GM12892 (cell line): ENCODE data around the gene EPB41.

ENCODE experiments used
- POLR2A ChIP-seq: IDR thresholded peaks from 2 replicates; pipeline ENCODE4 v1.6.1; 2011; ENCODE audit warnings: low read depth, low read length, control low read depth
- TAF1 ChIP-seq: IDR thresholded peaks from 2 replicates; pipeline ENCODE4 v1.6.1; 2011; ENCODE audit warnings: low read depth, mild to moderate bottlenecking, control low read depth, low read length, borderline replicate concordance

GRCh38 chr1:29077155-29077554 lies 162.8 kb downstream of the EPB41 start:
- no peak for TF ChIP-seq POLR2A
- TF ChIP-seq TAF1, result no peak
